NOMO-1 (cell line): Measurements from ENCODE around the gene ZNFX1.
"Not testable (repeated sequence)": the region's sequence is repeated elsewhere in the genome, so short reads cannot be mapped to it uniquely, and the experiment has no call there.

Experiments used
- DNase-seq, 2 experiments: peaks; one replicate each; lab custom pipeline; 2025; ENCODE audit not compliant: unreplicated experiment in 2 of 2; lab: John Stamatoyannopoulos, UW

Gene ZNFX1

GRCh38 chr20:49216991-49217578 is 60.8 kb downstream of the ZNFX1 start:
- peak; percentile 56 to 78 for DNase-seq

GRCh38 chr20:49215232-49215631 is 62.6 kb downstream of the ZNFX1 start:
- DNase-seq: no peak

- no peak for DNase-seq
Measured at GRCh38 chr20:49214571-49214970, 63.3 kb downstream of the ZNFX1 start.

GRCh38 chr20:49210757-49211110 is 67.1 kb downstream of the ZNFX1 start:
- no peak for DNase-seq

- no peak for DNase-seq
Measured at GRCh38 chr20:49210101-49210756, 67.6 kb downstream of the ZNFX1 start.

GRCh38 chr20:49207076-49207475 is 70.8 kb downstream of the ZNFX1 start:
- no peak for DNase-seq

GRCh38 chr20:49203746-49204145 is 74.1 kb downstream of the ZNFX1 start:
- no peak for DNase-seq

- DNase-seq: no peak
Measured at GRCh38 chr20:49203011-49203410, 74.8 kb downstream of the ZNFX1 start.

GRCh38 chr20:49199729-49200293 is 78.0 kb downstream of the ZNFX1 start:
- no peak for DNase-seq

- not testable (repeated sequence) for DNase-seq
Measured at GRCh38 chr20:49192944-49193518, 84.8 kb downstream of the ZNFX1 start.
